A549 (cell line): ENCODE data around the gene KIRREL2. TPM values are rescaled to one million over a fixed set of nuclear protein-coding genes. Genes with fewer than 3 reads are reported as not detected.

Experiments used
- ATAC-seq, 2 experiments: fragments of 200-7000 bp in 1 of 2; fragments of >200 bp in 1 of 2; cut with Nextera tagmentation in 1 of 2; cut with Tn5 transposase in 1 of 2; 3 replicates each; pipeline versions ENCODE4 v1.8.0 to v1.9.1; 2018 to 2020; ENCODE audit warnings: mild to moderate bottlenecking in 1 of 2, moderate library complexity in 1 of 2
- CTCF ChIA-PET: fragments of 300-600 bp; sonication (Branson Sonifier 250); formaldehyde crosslinking; extraction: SDS; loops from one replicate; lab custom pipeline; 2021; ENCODE audit warnings: antibody characterized with exemption, inconsistent platforms; lab: Yijun Ruan, JAX
- POLR2A ChIA-PET: fragments of 350-600 bp; formaldehyde crosslinking; extraction: SDS; loops from one replicate; lab custom pipeline; 2021; ENCODE audit warnings: antibody characterized with exemption, inconsistent platforms; lab: Yijun Ruan, JAX
- DNase-seq, 2 experiments: peaks; one replicate each; pipeline versions ENCODE4 v3.0.0 to v3.0.0-alpha.2; 2011 to 2016; ENCODE audit warnings: low read depth in 1 of 2, low spot score in 1 of 2
- FAIRE-seq: peaks from 2 replicates; lab custom pipeline; 2011; peaks lifted over from hg19 to GRCh38; lab: Jason Lieb, UNC
- H3K27ac ChIP-seq, 2 experiments: fragments of >200 bp; sonication (Bioruptor Twin); formaldehyde crosslinking; 3 replicates each; pipeline ENCODE4 v1.5.1; 2016 to 2017
- H3K4me1 ChIP-seq: fragments of >200 bp; sonication (Bioruptor Twin); formaldehyde crosslinking; 3 replicates; pipeline ENCODE4 v1.6.1; 2016
- H3K4me2 ChIP-seq: fragments of >200 bp; sonication (Bioruptor Twin); formaldehyde crosslinking; 3 replicates; pipeline ENCODE4 v1.6.1; 2016
- H3K4me3 ChIP-seq: fragments of >200 bp; sonication (Bioruptor Twin); formaldehyde crosslinking; 3 replicates; pipeline ENCODE4 v1.5.1; 2016
- H3K9me3 ChIP-seq: fragments of >200 bp; sonication (Bioruptor Twin); formaldehyde crosslinking; 3 replicates; pipeline ENCODE4 v1.6.1; 2016
- CHD4 ChIP-seq: fragments of 200-600 bp; sonication (generic); IDR thresholded peaks from 2 replicates; pipeline ENCODE4 v1.6.1; 2016; ENCODE audit warnings: antibody characterized with exemption, mild to moderate bottlenecking, borderline replicate concordance
- EHF ChIP-seq: fragments of 250-450 bp; sonication (Bioruptor Pico); IDR thresholded peaks from 2 replicates; pipeline ENCODE4 v1.5.0; 2020; ENCODE audit warnings: mild to moderate bottlenecking
- EHMT2 ChIP-seq: fragments of 200-600 bp; sonication (generic); IDR thresholded peaks from 2 replicates; pipeline ENCODE4 v1.6.1; 2016; ENCODE audit warnings: antibody characterized with exemption, low read depth, mild to moderate bottlenecking, moderate library complexity
- ESRRA ChIP-seq: fragments of 150-350 bp; IDR thresholded peaks from 2 replicates; pipeline ENCODE4 v1.6.1; 2014; ENCODE audit warnings: mild to moderate bottlenecking, low read length, borderline replicate concordance
- FOSL2 ChIP-seq, 2 experiments: fragments of 450-650 bp in 1 of 2; fragments of >200 bp in 1 of 2; sonication (Bioruptor Twin) in 1 of 2; formaldehyde crosslinking; IDR thresholded peaks; 2 replicates each; pipeline versions ENCODE4 v1.5.0 to v1.6.1; 2016 to 2020; ENCODE audit warnings: mild to moderate bottlenecking in 1 of 2, moderate library complexity in 1 of 2
- FOXS1 ChIP-seq: fragments of 250-450 bp; sonication (Bioruptor Pico); IDR thresholded peaks from 2 replicates; pipeline ENCODE4 v1.5.0; 2020; ENCODE audit warnings: mild to moderate bottlenecking, moderate library complexity
- HDAC2 ChIP-seq: fragments of 200-600 bp; sonication (generic); IDR thresholded peaks from 2 replicates; pipeline ENCODE4 v1.6.1; 2016
- HOXA7 ChIP-seq: fragments of 250-450 bp; sonication (Bioruptor Pico); IDR thresholded peaks from 2 replicates; pipeline ENCODE4 v1.5.0; 2020; ENCODE audit warnings: mild to moderate bottlenecking, moderate library complexity
- HOXB13 ChIP-seq: fragments of 250-450 bp; sonication (Bioruptor Pico); IDR thresholded peaks from 2 replicates; pipeline ENCODE4 v1.5.0; 2020; ENCODE audit warnings: low read depth, mild to moderate bottlenecking, moderate library complexity
- HOXB5 ChIP-seq: fragments of 250-450 bp; sonication (Bioruptor Pico); IDR thresholded peaks from 2 replicates; pipeline ENCODE4 v1.5.0; 2020; ENCODE audit warnings: mild to moderate bottlenecking, moderate library complexity
- KDM1A ChIP-seq: fragments of 200-600 bp; sonication (generic); IDR thresholded peaks from 2 replicates; pipeline ENCODE4 v1.6.1; 2016; ENCODE audit warnings: low read depth, mild to moderate bottlenecking
- KDM5A ChIP-seq: fragments of 200-600 bp; sonication (generic); IDR thresholded peaks from 2 replicates; pipeline ENCODE4 v1.6.1; 2016; ENCODE audit warnings: antibody characterized with exemption, mild to moderate bottlenecking
- MAFK ChIP-seq: fragments of 450-650 bp; IDR thresholded peaks from 2 replicates; pipeline ENCODE4 v1.6.1; 2014; ENCODE audit not compliant: partially characterized antibody
- MAZ ChIP-seq: fragments of 150-350 bp; IDR thresholded peaks from 2 replicates; pipeline ENCODE4 v1.6.1; 2014; ENCODE audit warnings: antibody characterized with exemption, low read depth, low read length, borderline replicate concordance
- MYC ChIP-seq: IDR thresholded peaks from 2 replicates; pipeline ENCODE4 v1.6.1; 2012; ENCODE audit warnings: mild to moderate bottlenecking, inconsistent platforms, low read length, improper control_type of control experiment, borderline replicate concordance
- NR3C1 ChIP-seq: fragments of >200 bp; sonication (Bioruptor Twin); formaldehyde crosslinking; IDR thresholded peaks from 3 replicates; pipeline ENCODE4 v1.6.1; 2017
- PHF8 ChIP-seq: fragments of 200-600 bp; sonication (generic); IDR thresholded peaks from 2 replicates; pipeline ENCODE4 v1.6.1; 2016; ENCODE audit warnings: low read depth, mild to moderate bottlenecking, antibody characterized with exemption, moderate library complexity, borderline replicate concordance
- POLR2A ChIP-seq: IDR thresholded peaks from 2 replicates; pipeline ENCODE4 v1.6.1; 2012; ENCODE audit warnings: mild to moderate bottlenecking, low read length
- RFX5 ChIP-seq: fragments of 450-650 bp; IDR thresholded peaks from 2 replicates; pipeline ENCODE4 v1.7.1; 2014; ENCODE audit warnings: antibody characterized with exemption, mild to moderate bottlenecking, moderate library complexity
- RNF2 ChIP-seq: fragments of 200-600 bp; sonication (generic); IDR thresholded peaks from 2 replicates; pipeline ENCODE4 v1.6.1; 2016; ENCODE audit warnings: low read depth, mild to moderate bottlenecking, antibody characterized with exemption, moderate library complexity, borderline replicate concordance
- TFCP2L1 ChIP-seq: fragments of 250-450 bp; sonication (Bioruptor Pico); IDR thresholded peaks from 2 replicates; pipeline ENCODE4 v1.5.0; 2021; ENCODE audit warnings: mild to moderate bottlenecking
- ZNF302 ChIP-seq: fragments of 250-450 bp; sonication (Bioruptor Pico); IDR thresholded peaks from 2 replicates; pipeline ENCODE4 v1.9.0; 2021; ENCODE audit warnings: inconsistent platforms, mild to moderate bottlenecking, moderate library complexity
- ZSCAN20 ChIP-seq: fragments of 250-450 bp; sonication (Bioruptor Pico); IDR thresholded peaks from 2 replicates; pipeline ENCODE4 v1.8.0; 2022; ENCODE audit warnings: mild to moderate bottlenecking, moderate library complexity
- WGBS: methylation state at CpG from one replicate; pipeline ENCODE4 v1.1.6; 2017; ENCODE audit errors: missing lambda C conversion rate; 5-methylcytosine and 5-hydroxymethylcytosine counted together
- polyA plus RNA-seq, 4 experiments: library from polyadenylated mRNA; depleted of rRNA in 3 of 4; stranded (reverse); fragments of >200 nt; fragmentation: RNase III in 1 of 4; extraction: RNeasy Plus Mini Kit Qiagen cat#74134 plus additional on column Dnase treatment in 1 of 4; gene quantifications; 2 replicates in 3 of 4; 3 replicates in 1 of 4; pipeline ENCODE4 v1.2.3, GENCODE V29; 2011 to 2017
- TF ChIP-seq, protein P1 (sequence below): fragments of 250-450 bp; sonication (Bioruptor Pico); IDR thresholded peaks from 2 replicates; pipeline ENCODE4 v1.5.0; 2021; ENCODE audit warnings: mild to moderate bottlenecking, moderate library complexity, borderline replicate concordance
- TF ChIP-seq, protein P2 (sequence below): IDR thresholded peaks from 2 replicates; pipeline ENCODE4 v1.6.1; 2012; ENCODE audit warnings: low read depth, borderline replicate concordance
- TF ChIP-seq, protein P3 (sequence below): IDR thresholded peaks from 2 replicates; pipeline ENCODE4 v1.6.1; 2012
- TF ChIP-seq, protein P4 (sequence below): fragments of 450-650 bp; IDR thresholded peaks from 2 replicates; pipeline ENCODE4 v1.6.1; 2014; ENCODE audit warnings: antibody characterized with exemption
- TF ChIP-seq, protein P5 (sequence below): fragments of 250-450 bp; sonication (Bioruptor Pico); IDR thresholded peaks from 2 replicates; pipeline ENCODE4 v1.5.0; 2020; ENCODE audit warnings: low read depth, mild to moderate bottlenecking, moderate library complexity

The KIRREL2 gene
- polyA plus RNA-seq, 2 of the 4 experiments (the other 2 are of a cell fraction): 0.26 to 0.54 TPM

DNA sequence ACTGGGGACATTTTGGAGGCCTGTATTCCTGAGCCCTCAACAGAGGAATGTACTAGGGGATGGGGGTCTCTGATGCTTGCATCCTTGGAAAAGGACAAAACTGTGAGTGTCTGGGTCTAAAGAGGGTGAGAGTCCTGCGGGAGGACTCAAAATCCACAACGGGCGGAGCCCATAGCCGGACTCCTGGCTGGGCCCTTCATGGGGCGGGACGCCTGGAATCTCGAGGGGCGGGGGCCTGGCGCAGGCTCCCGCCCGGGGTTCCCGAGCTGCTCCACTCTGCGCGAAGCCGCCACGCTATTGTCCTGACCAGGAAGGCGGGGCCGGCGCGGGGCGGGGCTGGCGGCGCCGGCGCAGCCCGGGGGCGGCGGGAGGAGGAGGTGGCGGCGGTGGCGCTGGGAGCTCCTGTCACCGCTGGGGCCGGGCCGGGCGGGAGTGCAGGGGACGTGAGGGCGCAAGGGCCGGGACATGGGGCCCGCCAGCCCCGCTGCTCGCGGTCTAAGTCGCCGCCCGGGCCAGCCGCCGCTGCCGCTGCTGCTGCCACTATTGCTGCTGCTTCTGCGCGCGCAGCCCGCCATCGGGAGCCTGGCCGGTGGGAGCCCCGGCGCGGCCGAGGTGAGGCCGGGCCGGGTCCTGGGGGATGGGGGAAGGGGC, 11.6 kb downstream of the KIRREL2 start, which contains the start of gene APLP1 (continued):
- TF ChIP-seq, protein P1, sequence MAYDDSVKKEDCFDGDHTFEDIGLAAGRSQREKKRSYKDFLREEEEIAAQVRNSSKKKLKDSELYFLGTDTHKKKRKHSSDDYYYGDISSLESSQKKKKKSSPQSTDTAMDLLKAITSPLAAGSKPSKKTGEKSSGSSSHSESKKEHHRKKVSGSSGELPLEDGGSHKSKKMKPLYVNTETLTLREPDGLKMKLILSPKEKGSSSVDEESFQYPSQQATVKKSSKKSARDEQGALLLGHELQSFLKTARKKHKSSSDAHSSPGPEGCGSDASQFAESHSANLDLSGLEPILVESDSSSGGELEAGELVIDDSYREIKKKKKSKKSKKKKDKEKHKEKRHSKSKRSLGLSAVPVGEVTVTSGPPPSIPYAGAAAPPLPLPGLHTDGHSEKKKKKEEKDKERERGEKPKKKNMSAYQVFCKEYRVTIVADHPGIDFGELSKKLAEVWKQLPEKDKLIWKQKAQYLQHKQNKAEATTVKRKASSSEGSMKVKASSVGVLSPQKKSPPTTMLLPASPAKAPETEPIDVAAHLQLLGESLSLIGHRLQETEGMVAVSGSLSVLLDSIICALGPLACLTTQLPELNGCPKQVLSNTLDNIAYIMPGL (CRISPR knock-in tag): no peak
- TF ChIP-seq HOXB5: no peak
- TF ChIP-seq PHF8: peak; percentile 42; the same call in 1 of the 2 replicates
- TF ChIP-seq MAZ: no peak
- TF ChIP-seq ESRRA: no peak
- TF ChIP-seq, all 56 proteins: peak for 7

DNA sequence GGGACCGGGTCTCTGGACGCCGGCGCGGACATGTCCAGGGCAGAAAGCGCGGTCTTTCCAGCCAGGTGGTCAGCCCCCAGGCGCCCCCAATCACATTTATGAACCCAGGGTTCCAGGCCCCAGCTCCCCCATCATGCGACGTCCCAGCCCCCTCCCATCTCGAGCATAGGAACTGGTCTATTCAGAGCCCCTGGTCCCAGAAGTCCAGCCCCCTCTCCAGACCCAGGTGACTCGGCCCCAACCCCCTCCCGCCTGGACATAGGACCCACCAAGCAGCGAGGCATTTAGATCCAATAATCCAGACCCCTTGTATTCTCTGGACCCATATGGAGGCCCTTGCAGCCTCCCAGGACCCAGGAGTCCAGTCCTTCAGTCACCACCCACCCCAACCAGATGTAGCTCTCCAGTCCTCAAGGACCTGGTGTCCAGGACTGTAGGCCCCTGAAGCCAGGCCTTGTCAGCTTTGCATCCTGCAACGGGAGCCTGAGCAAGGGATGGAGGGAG, 12.2 kb downstream of the KIRREL2 start:
- POLR2A ChIA-PET: interaction anchor here (0.6 to 1.6 kb wide), 5 partner anchors 11 to 185 kb away, joined by 3 to 7 read pairs (median 4); partner anchors contain the start of gene THAP8
- H3K27ac ChIP-seq: peak overlapping the region; percentile 53 to 80
- 2% methylated on average over 15 of the region's 15 CpGs for WGBS
- no peak for TF ChIP-seq EHMT2
- TF ChIP-seq MAFK: no peak
- no peak for TF ChIP-seq RFX5
- no peak for TF ChIP-seq FOSL2 (IDR thresholded peaks at IDR 0.05)
- TF ChIP-seq FOSL2 (CRISPR knock-in tag; IDR thresholded peaks at IDR 0.05): no peak
- no peak for TF ChIP-seq CHD4
- TF ChIP-seq KDM1A: no peak
- TF ChIP-seq, all 56 proteins: peak for 0
- CTCF ChIA-PET: interaction anchor here (0.9 to 5.6 kb wide), 8 partner anchors 12 to 78 kb away, joined by 3 to 40 read pairs (median 5); partner anchors contain the start of gene KIRREL2
- peaks cover 19% of the 10 kb centered on the region for H3K4me1 ChIP-seq
- FAIRE-seq: peak; percentile 43
- no peaks in the 10 kb centered on the region for H3K9me3 ChIP-seq
- peak in 1 of 2 experiments; percentile 48; a peak in 3 of 6 replicates for ATAC-seq
- peak overlapping the region; percentile 94 for H3K4me2 ChIP-seq
- no peak for DNase-seq
- H3K4me3 ChIP-seq: peak overlapping the region; percentile 59

DNA sequence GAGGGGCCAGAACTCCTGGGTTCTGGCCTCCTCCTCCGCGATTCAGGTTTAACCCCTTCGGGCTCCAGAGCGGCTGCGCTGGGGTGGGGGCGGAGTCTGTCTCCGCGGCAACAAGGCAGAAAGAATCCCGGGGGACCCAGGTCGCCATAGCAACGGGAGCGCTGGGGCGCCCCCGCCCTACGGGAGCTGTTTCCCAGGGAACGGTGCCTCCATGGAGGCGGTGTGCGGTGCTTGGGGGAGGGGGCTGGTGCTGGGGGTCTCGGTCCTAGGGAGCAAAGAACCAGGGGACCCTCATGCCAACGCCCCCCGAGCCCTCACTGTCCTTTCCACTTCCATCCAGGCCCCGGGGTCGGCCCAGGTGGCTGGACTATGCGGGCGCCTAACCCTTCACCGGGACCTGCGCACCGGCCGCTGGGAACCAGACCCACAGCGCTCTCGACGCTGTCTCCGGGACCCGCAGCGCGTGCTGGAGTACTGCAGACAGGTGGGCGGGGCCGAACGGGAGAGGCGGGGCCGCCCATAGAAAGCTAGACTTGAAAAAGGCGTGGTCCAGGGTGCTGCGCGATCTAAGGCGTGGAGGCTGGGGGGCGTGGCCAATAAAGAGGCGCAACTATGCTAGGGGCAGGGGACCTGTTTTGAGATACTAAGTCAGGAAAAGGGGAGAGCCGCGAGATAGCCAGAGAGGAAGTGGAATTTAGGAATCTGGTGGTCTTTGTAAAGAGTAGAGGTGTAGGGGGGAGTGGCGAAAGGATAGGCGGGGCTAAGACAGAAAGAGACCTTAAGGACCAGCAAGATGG, 12.8 kb downstream of the KIRREL2 start:
- no peak for FAIRE-seq
- 2% methylated on average over 38 of the region's 51 CpGs for WGBS
- POLR2A ChIA-PET: interaction anchor here (0.6 to 1.6 kb wide), 15 partner anchors 8 to 245 kb away, joined by 3 to 13 read pairs (median 4); partner anchors contain the start of genes COX6B1, KIRREL2, LIN37 and POLR2I
- no peak for TF ChIP-seq ZSCAN20 (CRISPR knock-in tag)
- no peak for TF ChIP-seq ZNF302 (CRISPR knock-in tag)
- TF ChIP-seq, protein P2, sequence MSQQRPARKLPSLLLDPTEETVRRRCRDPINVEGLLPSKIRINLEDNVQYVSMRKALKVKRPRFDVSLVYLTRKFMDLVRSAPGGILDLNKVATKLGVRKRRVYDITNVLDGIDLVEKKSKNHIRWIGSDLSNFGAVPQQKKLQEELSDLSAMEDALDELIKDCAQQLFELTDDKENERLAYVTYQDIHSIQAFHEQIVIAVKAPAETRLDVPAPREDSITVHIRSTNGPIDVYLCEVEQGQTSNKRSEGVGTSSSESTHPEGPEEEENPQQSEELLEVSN: peak; percentile 98
- peak; percentile 86; the same call in 1 of the 2 replicates for TF ChIP-seq EHF (CRISPR knock-in tag)
- TF ChIP-seq POLR2A: peak; percentile 30; the same call in 1 of the 2 replicates
- no peak for TF ChIP-seq NR3C1
- 0 out of 2 replicates have a peak, but pooled peaks have one; percentile 53 for TF ChIP-seq TFCP2L1 (CRISPR knock-in tag)
- TF ChIP-seq, protein P3, sequence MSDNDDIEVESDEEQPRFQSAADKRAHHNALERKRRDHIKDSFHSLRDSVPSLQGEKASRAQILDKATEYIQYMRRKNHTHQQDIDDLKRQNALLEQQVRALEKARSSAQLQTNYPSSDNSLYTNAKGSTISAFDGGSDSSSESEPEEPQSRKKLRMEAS: peak; percentile 98
- no peak; the same call in 1 of the 2 replicates for TF ChIP-seq MYC
- peak; percentile 87 for TF ChIP-seq RNF2
- no peak for TF ChIP-seq KDM5A
- TF ChIP-seq FOXS1 (CRISPR knock-in tag): no peak
- TF ChIP-seq, protein P4, sequence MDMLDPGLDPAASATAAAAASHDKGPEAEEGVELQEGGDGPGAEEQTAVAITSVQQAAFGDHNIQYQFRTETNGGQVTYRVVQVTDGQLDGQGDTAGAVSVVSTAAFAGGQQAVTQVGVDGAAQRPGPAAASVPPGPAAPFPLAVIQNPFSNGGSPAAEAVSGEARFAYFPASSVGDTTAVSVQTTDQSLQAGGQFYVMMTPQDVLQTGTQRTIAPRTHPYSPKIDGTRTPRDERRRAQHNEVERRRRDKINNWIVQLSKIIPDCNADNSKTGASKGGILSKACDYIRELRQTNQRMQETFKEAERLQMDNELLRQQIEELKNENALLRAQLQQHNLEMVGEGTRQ: 0 out of 2 replicates have a peak, but pooled peaks have one; percentile 3
- 0 out of 2 replicates have a peak, but pooled peaks have one; percentile 67 for TF ChIP-seq HOXA7 (CRISPR knock-in tag)
- TF ChIP-seq HOXB13 (CRISPR knock-in tag): peak; percentile 82
- peak; percentile 90; the same call in 1 of the 2 replicates for TF ChIP-seq HOXB5
- TF ChIP-seq, protein P5, sequence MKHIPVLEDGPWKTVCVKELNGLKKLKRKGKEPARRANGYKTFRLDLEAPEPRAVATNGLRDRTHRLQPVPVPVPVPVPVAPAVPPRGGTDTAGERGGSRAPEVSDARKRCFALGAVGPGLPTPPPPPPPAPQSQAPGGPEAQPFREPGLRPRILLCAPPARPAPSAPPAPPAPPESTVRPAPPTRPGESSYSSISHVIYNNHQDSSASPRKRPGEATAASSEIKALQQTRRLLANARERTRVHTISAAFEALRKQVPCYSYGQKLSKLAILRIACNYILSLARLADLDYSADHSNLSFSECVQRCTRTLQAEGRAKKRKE: peak; percentile 91
- peak; percentile 54; the same call in 1 of the 2 replicates for TF ChIP-seq HDAC2

More for the DNA sequence above, 12.8 kb downstream of the KIRREL2 start:
- CTCF ChIA-PET: interaction anchor here (0.6 to 5.6 kb wide), 13 partner anchors 12 to 641 kb away, joined by 3 to 40 read pairs (median 5); partner anchors contain the start of genes FAM187B and KIRREL2
- peak overlapping the region; percentile 94 for H3K4me2 ChIP-seq
- peak overlapping the region; percentile 53 to 80 for H3K27ac ChIP-seq
- DNase-seq (peak; percentile 94 to 98), ATAC-seq (peak; percentile 70 to 88)
- peak overlapping the region; percentile 59 for H3K4me3 ChIP-seq
- H3K9me3 ChIP-seq: no peaks in the 10 kb centered on the region
- H3K4me1 ChIP-seq: peaks cover 19% of the 10 kb centered on the region
